Measurements from ENCODE around the gene ACE2.

Gene ACE2

GRCh38 chrX:15617111-15617510 lies 16.4 kb upstream of the ACE2 start:
- Histone ChIP-seq H3K27me3 (peaks cover 91% of the 10 kb centered on the region), H3K9ac (no peak overlapping the region), H3K4me3 (no peak overlapping the region), H3K9me3 (no peaks in the 10 kb centered on the region), H3K4me2 (no peak overlapping the region), H4K20me1 (no peaks in the 10 kb centered on the region; the same call in 1 of the 2 replicates), H3K36me3 (no peaks in the 10 kb centered on the region), H3K4me1 (no peaks in the 10 kb centered on the region), H3K27ac (no peak overlapping the region)
- no peak for TF ChIP-seq Cebpa-rat (IDR thresholded peaks at IDR 0.05)

GRCh38 chrX:15616531-15616930 lies 15.8 kb upstream of the ACE2 start:
- H3K27me3 ChIP-seq, result peaks cover 91% of the 10 kb centered on the region
- no peaks in the 10 kb centered on the region for H3K9me3 ChIP-seq
- H3K27ac ChIP-seq, result no peak overlapping the region
- no peak overlapping the region for H3K9ac ChIP-seq
- no peaks in the 10 kb centered on the region for H3K36me3 ChIP-seq
- H3K4me2 ChIP-seq, result no peak overlapping the region
- no peak for TF ChIP-seq Cebpa-rat (IDR thresholded peaks at IDR 0.05)
- no peak overlapping the region for H3K4me3 ChIP-seq
- H4K20me1 ChIP-seq, result no peaks in the 10 kb centered on the region; the same call in 1 of the 2 replicates
- no peaks in the 10 kb centered on the region for H3K4me1 ChIP-seq

GRCh38 chrX:15607067-15607466 lies 6.3 kb upstream of the ACE2 start:
- H3K9ac ChIP-seq, result no peak overlapping the region
- H3K4me2 ChIP-seq, result no peak overlapping the region
- no peak overlapping the region for H3K27ac ChIP-seq
- no peaks in the 10 kb centered on the region for H3K4me1 ChIP-seq
- H3K4me3 ChIP-seq, result no peak overlapping the region
- no peaks in the 10 kb centered on the region for H3K36me3 ChIP-seq
- TF ChIP-seq Cebpa-rat (IDR thresholded peaks at IDR 0.05), result no peak
- H4K20me1 ChIP-seq, result no peaks in the 10 kb centered on the region; the same call in 1 of the 2 replicates
- H3K27me3 ChIP-seq, result peaks cover 82% of the 10 kb centered on the region
- H3K9me3 ChIP-seq, result no peaks in the 10 kb centered on the region

- H3K27me3 ChIP-seq, result peaks cover 82% of the 10 kb centered on the region
- no peak for TF ChIP-seq Cebpa-rat (IDR thresholded peaks at IDR 0.05)
- no peak overlapping the region for H3K9ac ChIP-seq
- H3K27ac ChIP-seq, result no peak overlapping the region
- no peaks in the 10 kb centered on the region; the same call in 1 of the 2 replicates for H4K20me1 ChIP-seq
- H3K9me3 ChIP-seq, result no peaks in the 10 kb centered on the region
- H3K4me2 ChIP-seq, result no peak overlapping the region
- no peaks in the 10 kb centered on the region for H3K4me1 ChIP-seq
- no peak overlapping the region for H3K4me3 ChIP-seq
- H3K36me3 ChIP-seq, result no peaks in the 10 kb centered on the region
These were observed 5.4 kb upstream of the ACE2 start for GRCh38 chrX:15606136-15606535.

GRCh38 chrX:15605226-15605625 lies 4.5 kb upstream of the ACE2 start:
- no peak overlapping the region for H3K4me3 ChIP-seq
- TF ChIP-seq Cebpa-rat (IDR thresholded peaks at IDR 0.05), result no peak
- no peak overlapping the region for H3K4me2 ChIP-seq
- H3K9me3 ChIP-seq, result no peaks in the 10 kb centered on the region
- no peaks in the 10 kb centered on the region for H3K36me3 ChIP-seq
- H3K27ac ChIP-seq, result no peak overlapping the region
- H4K20me1 ChIP-seq, result no peaks in the 10 kb centered on the region; the same call in 1 of the 2 replicates
- peaks cover 82% of the 10 kb centered on the region for H3K27me3 ChIP-seq
- H3K4me1 ChIP-seq, result no peaks in the 10 kb centered on the region
- no peak overlapping the region for H3K9ac ChIP-seq

- Histone ChIP-seq H3K4me3 (no peak overlapping the region), H3K27me3 (peaks cover 92% of the 10 kb centered on the region), H3K9ac (no peak overlapping the region), H3K4me2 (no peak overlapping the region), H3K36me3 (no peaks in the 10 kb centered on the region), H3K4me1 (no peaks in the 10 kb centered on the region), H4K20me1 (no peaks in the 10 kb centered on the region; the same call in 1 of the 2 replicates), H3K9me3 (no peaks in the 10 kb centered on the region), H3K27ac (no peak overlapping the region)
- TF ChIP-seq Cebpa-rat (IDR thresholded peaks at IDR 0.05), result no peak
These were observed 2.0 kb upstream of the ACE2 start for GRCh38 chrX:15602761-15603160.

- H4K20me1 ChIP-seq, result no peaks in the 10 kb centered on the region; the same call in 1 of the 2 replicates
- no peak overlapping the region for H3K4me3 ChIP-seq
- no peak for TF ChIP-seq Cebpa-rat (IDR thresholded peaks at IDR 0.05)
- no peak overlapping the region for H3K27ac ChIP-seq
- H3K27me3 ChIP-seq, result peaks cover 94% of the 10 kb centered on the region
- no peaks in the 10 kb centered on the region for H3K36me3 ChIP-seq
- no peak overlapping the region for H3K4me2 ChIP-seq
- H3K9me3 ChIP-seq, result no peaks in the 10 kb centered on the region
- no peak overlapping the region for H3K9ac ChIP-seq
- H3K4me1 ChIP-seq, result no peaks in the 10 kb centered on the region
These were observed 1.2 kb upstream of the ACE2 start for GRCh38 chrX:15601932-15602331.

- Histone ChIP-seq H3K27me3 (peaks cover 93% of the 10 kb centered on the region), H3K9ac (no peak overlapping the region), H3K27ac (no peak overlapping the region), H4K20me1 (no peaks in the 10 kb centered on the region; the same call in 1 of the 2 replicates), H3K4me3 (no peak overlapping the region), H3K4me1 (no peaks in the 10 kb centered on the region), H3K36me3 (no peaks in the 10 kb centered on the region), H3K9me3 (no peaks in the 10 kb centered on the region), H3K4me2 (no peak overlapping the region)
- no peak for TF ChIP-seq Cebpa-rat (IDR thresholded peaks at IDR 0.05)
These were observed 711 bp downstream of the ACE2 start for GRCh38 chrX:15600049-15600448.

- no peak overlapping the region for H3K4me3 ChIP-seq
- no peak overlapping the region for H3K9ac ChIP-seq
- H3K27me3 ChIP-seq, result peaks cover 93% of the 10 kb centered on the region
- no peaks in the 10 kb centered on the region; the same call in 1 of the 2 replicates for H4K20me1 ChIP-seq
- no peak overlapping the region for H3K27ac ChIP-seq
- no peak overlapping the region for H3K4me2 ChIP-seq
- no peak for TF ChIP-seq Cebpa-rat (IDR thresholded peaks at IDR 0.05)
- no peaks in the 10 kb centered on the region for H3K36me3 ChIP-seq
- H3K4me1 ChIP-seq, result no peaks in the 10 kb centered on the region
- H3K9me3 ChIP-seq, result no peaks in the 10 kb centered on the region
These were observed 1.3 kb downstream of the ACE2 start for GRCh38 chrX:15599461-15599860.

GRCh38 chrX:15598026-15598425 lies 2.7 kb downstream of the ACE2 start:
- H3K4me3 ChIP-seq, result no peak overlapping the region
- peaks cover 6% of the 10 kb centered on the region; the same call in 1 of the 2 replicates for H4K20me1 ChIP-seq
- no peaks in the 10 kb centered on the region for H3K36me3 ChIP-seq
- H3K9ac ChIP-seq, result no peak overlapping the region
- no peak overlapping the region for H3K4me2 ChIP-seq
- no peaks in the 10 kb centered on the region for H3K9me3 ChIP-seq
- H3K4me1 ChIP-seq, result no peaks in the 10 kb centered on the region
- peaks cover 97% of the 10 kb centered on the region for H3K27me3 ChIP-seq
- TF ChIP-seq Cebpa-rat (IDR thresholded peaks at IDR 0.05), result no peak
- no peak overlapping the region for H3K27ac ChIP-seq

GRCh38 chrX:15594371-15594770 lies 6.4 kb downstream of the ACE2 start:
- Histone ChIP-seq H4K20me1 (peaks cover 14% of the 10 kb centered on the region; the same call in 1 of the 2 replicates), H3K27ac (no peak overlapping the region), H3K4me2 (no peak overlapping the region), H3K27me3 (peaks cover 98% of the 10 kb centered on the region), H3K36me3 (no peaks in the 10 kb centered on the region), H3K4me3 (no peak overlapping the region), H3K9me3 (no peaks in the 10 kb centered on the region), H3K4me1 (no peaks in the 10 kb centered on the region), H3K9ac (no peak overlapping the region)
- no peak for TF ChIP-seq Cebpa-rat (IDR thresholded peaks at IDR 0.05)

All from BLaER1 (cell line).